Brain microvascular endothelial cell (primary cell): ENCODE data around the gene FOXE1.
A peak's percentile ranks its signal among the peaks of the same experiment; 100 is the strongest.

Experiments used
- DNase-seq: peaks from one replicate; pipeline ENCODE4 v3.0.0-alpha.2; 2020
- H3K27ac ChIP-seq: fragments of 250-450 bp; sonication (Bioruptor Pico); 2 replicates; pipeline ENCODE4 v1.5.1; 2020; ENCODE audit warnings: mild to moderate bottlenecking, moderate library complexity
- H3K27me3 ChIP-seq: fragments of 250-450 bp; sonication (Bioruptor Pico); replicated peaks from 2 replicates; pipeline ENCODE4 v1.5.1; 2020; ENCODE audit warnings: mild to moderate bottlenecking
- H3K36me3 ChIP-seq: fragments of 250-450 bp; sonication (Bioruptor Pico); replicated peaks from 2 replicates; pipeline ENCODE4 v1.5.1; 2020; ENCODE audit warnings: mild to moderate bottlenecking
- H3K4me3 ChIP-seq: 2 replicates; pipeline ENCODE4 v1.5.1; 2011; ENCODE audit warnings: low read depth, mild to moderate bottlenecking, control low read depth, low read length, moderate library complexity
- CTCF ChIP-seq: IDR thresholded peaks from 2 replicates; pipeline ENCODE4 v1.5.1; 2011; ENCODE audit warnings: low read depth, mild to moderate bottlenecking, moderate library complexity, low read length, control low read depth, inconsistent platforms; ENCODE audit errors: missing control alignments
- in situ Hi-C: cut with HindIII; loops from 2 replicates; pipeline ENCODE4 v1.10.0; 2017; ENCODE audit warnings: low sequenced_read_pairs, low pct_ligation_motif_present

Gene FOXE1

GRCh38 chr9:97830884-97831829 lies 21.9 kb upstream of the FOXE1 start:
- no peak overlapping the region for H3K4me3 ChIP-seq
- TF ChIP-seq CTCF: no peak
- no peak for DNase-seq
- no peaks in the 10 kb centered on the region for H3K27me3 ChIP-seq
- no peak overlapping the region for H3K27ac ChIP-seq
- no peaks in the 10 kb centered on the region for H3K36me3 ChIP-seq
- in situ Hi-C loops: no loop called here

GRCh38 chr9:97831843-97832636 lies 21.0 kb upstream of the FOXE1 start:
- H3K4me3 ChIP-seq: no peak overlapping the region
- no peaks in the 10 kb centered on the region for H3K27me3 ChIP-seq
- no peak for TF ChIP-seq CTCF
- no peak overlapping the region for H3K27ac ChIP-seq
- DNase-seq: no peak
- no peaks in the 10 kb centered on the region for H3K36me3 ChIP-seq
- in situ Hi-C loops: no loop called here

GRCh38 chr9:97840521-97840920 lies 12.5 kb upstream of the FOXE1 start:
- in situ Hi-C loops: no loop called here
- no peak for TF ChIP-seq CTCF
- Histone ChIP-seq H3K36me3 (no peaks in the 10 kb centered on the region), H3K27ac (no peak overlapping the region), H3K27me3 (no peaks in the 10 kb centered on the region), H3K4me3 (no peak overlapping the region)
- peak; percentile 17 for DNase-seq

GRCh38 chr9:97842960-97843359 lies 10.1 kb upstream of the FOXE1 start:
- Histone ChIP-seq H3K36me3 (no peaks in the 10 kb centered on the region), H3K27me3 (peaks cover 22% of the 10 kb centered on the region), H3K27ac (no peak overlapping the region), H3K4me3 (no peak overlapping the region)
- in situ Hi-C loops: no loop called here
- DNase-seq: no peak
- TF ChIP-seq CTCF: no peak

- H3K27me3 ChIP-seq: peaks cover 42% of the 10 kb centered on the region
- in situ Hi-C loops: no loop called here
- no peaks in the 10 kb centered on the region for H3K36me3 ChIP-seq
- peak; percentile 63 for DNase-seq
- H3K27ac ChIP-seq: no peak overlapping the region
- TF ChIP-seq CTCF: no peak
- no peak overlapping the region for H3K4me3 ChIP-seq
Measured at GRCh38 chr9:97845130-97845529, 7.9 kb upstream of the FOXE1 start.
